Neural cell (in vitro differentiated cells): ENCODE data around the gene ATP13A5. TPM values are rescaled to one million over a fixed set of nuclear protein-coding genes. Genes with fewer than 3 reads are reported as not detected.

Source experiments
- H2AFZ ChIP-seq: fragments of 200-600, 300-800 bp; sonication (generic), shearing (Covaris generic); 2 replicates; pipeline ENCODE4 v1.6.0; 2014; ENCODE audit warnings: low read depth, mild to moderate bottlenecking, antibody characterized with exemption, low read length, moderate library complexity
- H3F3A ChIP-seq: fragments of 200-600 bp; shearing (Covaris generic); 2 replicates; pipeline ENCODE4 v1.6.1; 2016; ENCODE audit warnings: mild to moderate bottlenecking, moderate library complexity, mixed read lengths, antibody characterized with exemption, low read length; ENCODE audit not compliant: insufficient read depth, poor library complexity, severe bottlenecking
- H3K27ac ChIP-seq: fragments of 200-600, 300-800 bp; sonication (generic), shearing (Covaris generic); 2 replicates; pipeline ENCODE4 v1.5.1; 2014; ENCODE audit warnings: mild to moderate bottlenecking, low read length, moderate library complexity
- H3K27me3 ChIP-seq: fragments of 300-800, 200-600 bp; sonication (generic), shearing (Covaris generic); 2 replicates; pipeline ENCODE4 v1.6.0; 2014; ENCODE audit warnings: mild to moderate bottlenecking, low read depth, low read length, moderate library complexity; ENCODE audit not compliant: insufficient read depth
- H3K36me3 ChIP-seq: fragments of 300-800, 200-600 bp; sonication (generic), shearing (Covaris generic); 2 replicates; pipeline ENCODE4 v1.5.1; 2014; ENCODE audit warnings: mild to moderate bottlenecking, antibody characterized with exemption, low read length, moderate library complexity; ENCODE audit not compliant: insufficient read depth
- H3K4me2 ChIP-seq: fragments of 300-800, 200-600 bp; sonication (generic), shearing (Covaris generic); 2 replicates; pipeline ENCODE4 v1.6.0; 2014; ENCODE audit warnings: mild to moderate bottlenecking, low read length
- H3K4me3 ChIP-seq: fragments of 300-800, 200-600 bp; sonication (generic), shearing (Covaris generic); 2 replicates; pipeline ENCODE4 v1.5.1; 2014; ENCODE audit warnings: mild to moderate bottlenecking, low read length, moderate library complexity
- H3K79me2 ChIP-seq: fragments of 200-600 bp; shearing (Covaris generic); replicated peaks from 2 replicates; pipeline ENCODE4 v1.6.0; 2014; ENCODE audit warnings: mild to moderate bottlenecking, low read length, moderate library complexity; ENCODE audit not compliant: insufficient read depth
- H3K9ac ChIP-seq: fragments of 300-800, 200-600 bp; sonication (generic), shearing (Covaris generic); 2 replicates; pipeline ENCODE4 v1.6.1; 2016; ENCODE audit warnings: mild to moderate bottlenecking, low read length, mixed read lengths
- H3K9me2 ChIP-seq: fragments of 200-600 bp; shearing (Covaris generic); 2 replicates; pipeline ENCODE4 v1.6.1; 2016; ENCODE audit warnings: mild to moderate bottlenecking, low read length, mixed read lengths; ENCODE audit not compliant: insufficient read depth
- H3K9me3 ChIP-seq: fragments of 200-600, 300-800 bp; sonication (generic), shearing (Covaris generic); 2 replicates; pipeline ENCODE4 v1.6.1; 2016; ENCODE audit warnings: mild to moderate bottlenecking, mixed run types, low read length, moderate library complexity, mixed read lengths
- H4K20me1 ChIP-seq: fragments of 200-600 bp; shearing (Covaris generic); 2 replicates; pipeline ENCODE4 v1.6.1; 2016; ENCODE audit warnings: mild to moderate bottlenecking, mixed run types; ENCODE audit not compliant: insufficient read depth
- EP300 ChIP-seq: fragments of 450-650 bp; conservative IDR thresholded peaks from 2 replicates; pipeline ENCODE4 v1.6.1; 2014; ENCODE audit warnings: antibody characterized with exemption, mild to moderate bottlenecking, moderate library complexity; ENCODE audit not compliant: poor library complexity, severe bottlenecking
- EZH2 ChIP-seq: fragments of 200-600, 300-800 bp; shearing (Covaris generic), sonication (generic); IDR thresholded peaks from 2 replicates; pipeline ENCODE4 v1.6.1; 2014; ENCODE audit warnings: antibody characterized with exemption, low read length, borderline replicate concordance, mild to moderate bottlenecking; ENCODE audit not compliant: insufficient read depth, poor library complexity, severe bottlenecking
- MXI1 ChIP-seq: fragments of 450-650 bp; conservative IDR thresholded peaks from 2 replicates; pipeline ENCODE4 v1.6.1; 2014; ENCODE audit warnings: antibody characterized with exemption, mild to moderate bottlenecking; ENCODE audit not compliant: poor library complexity, severe bottlenecking
- POLR2AphosphoS5 ChIP-seq: IDR thresholded peaks from 2 replicates; pipeline ENCODE4 v1.6.1; 2012
- REST ChIP-seq: IDR thresholded peaks from 2 replicates; pipeline ENCODE4 v1.6.1; 2012; ENCODE audit warnings: borderline replicate concordance
- SMC3 ChIP-seq: fragments of 450-650 bp; conservative IDR thresholded peaks from 2 replicates; pipeline ENCODE4 v1.6.1; 2014; ENCODE audit warnings: antibody characterized with exemption, mild to moderate bottlenecking, moderate library complexity; ENCODE audit not compliant: poor library complexity
- TAF1 ChIP-seq: IDR thresholded peaks from 2 replicates; pipeline ENCODE4 v1.6.1; 2012; ENCODE audit warnings: low read depth
- polyA plus RNA-seq: library from polyadenylated mRNA; depleted of rRNA; stranded (reverse); fragments of >200 nt; gene quantifications from 2 replicates; pipeline ENCODE4 v1.2.3, GENCODE V29; 2014

ATP13A5 gene
- polyA plus RNA-seq, 1 donor from 2014 or later = 0.28 TPM

DNA sequence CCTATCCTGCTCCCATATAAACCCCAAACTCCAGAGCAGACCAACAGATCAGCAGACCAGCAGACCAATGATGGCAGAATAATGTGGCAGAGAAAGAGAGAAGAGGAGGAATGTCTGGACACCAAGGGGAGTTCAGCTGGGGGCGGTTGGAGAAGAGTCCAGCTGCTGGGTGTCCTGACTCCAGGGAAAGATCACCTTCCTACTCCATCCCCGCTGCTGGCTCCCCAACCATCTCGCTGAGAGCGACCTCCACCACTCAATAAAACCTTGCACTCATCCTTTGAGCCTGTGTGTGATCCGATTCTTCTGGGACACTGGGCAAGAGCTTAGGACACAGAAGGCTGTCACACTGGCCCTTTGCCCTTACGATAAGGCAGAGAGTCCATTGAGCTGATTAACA is 150.3 kb downstream of the ATP13A5 start:
- Histone ChIP-seq H3K9ac (no peak overlapping the region), H3F3A (no peaks in the 10 kb centered on the region), H3K79me2 (no peaks in the 10 kb centered on the region), H3K4me2 (no peak overlapping the region), H4K20me1 (no peaks in the 10 kb centered on the region), H3K9me3 (no peaks in the 10 kb centered on the region), H3K4me3 (no peak overlapping the region), H3K9me2 (no peaks in the 10 kb centered on the region), H2AFZ (no peak overlapping the region), H3K27me3 (no peaks in the 10 kb centered on the region), H3K36me3 (no peaks in the 10 kb centered on the region), H3K27ac (no peak overlapping the region)
- TF ChIP-seq REST = no peak
- TF ChIP-seq EP300 = no peak
- no peak for TF ChIP-seq SMC3
- TF ChIP-seq POLR2AphosphoS5 = no peak

GRCh38 chr3:193225302-193226125 is 153.0 kb downstream of the ATP13A5 start:
- Histone ChIP-seq H3F3A (no peaks in the 10 kb centered on the region), H3K4me2 (no peak overlapping the region), H3K27ac (no peak overlapping the region), H3K79me2 (no peaks in the 10 kb centered on the region), H3K36me3 (no peaks in the 10 kb centered on the region), H3K27me3 (no peaks in the 10 kb centered on the region), H4K20me1 (no peaks in the 10 kb centered on the region), H3K9me2 (no peaks in the 10 kb centered on the region), H3K9ac (no peak overlapping the region), H3K9me3 (no peaks in the 10 kb centered on the region), H3K4me3 (no peak overlapping the region), H2AFZ (no peak overlapping the region)
- TF ChIP-seq MXI1 (no peak), EZH2 (no peak), TAF1 (no peak)

Other genes with a start within 250 kb of the ATP13A5 start
- gene PLAAT1, start 137.5 kb downstream of the ATP13A5 start, polyA plus RNA-seq = 10.7 and 16.1 TPM in 2 replicates
- 6.2 and 7.3 TPM in 2 replicates for gene ATP13A4, start 176.1 kb upstream of the ATP13A5 start, polyA plus RNA-seq
- gene OPA1, start 214.5 kb upstream of the ATP13A5 start, polyA plus RNA-seq = 68.6 and 97.7 TPM in 2 replicates